Subcutaneous abdominal adipose tissue (tissue), 5 donors: ENCODE measurements around the gene PMIS2.

Source experiments
- H3K27ac ChIP-seq: one replicate; pipeline ENCODE4 v1.7.0; 2013; ENCODE audit warnings: low read depth, mild to moderate bottlenecking, inconsistent platforms, low read length, moderate library complexity
- H3K27me3 ChIP-seq, 5 donors: one replicate each; pipeline ENCODE4 v1.7.0; 2013; ENCODE audit warnings: low read length in 5 of 5, inconsistent platforms in 1 of 5; ENCODE audit not compliant: control insufficient read depth in 5 of 5, insufficient read depth in 4 of 5
- H3K36me3 ChIP-seq, 5 donors: one replicate each; pipeline ENCODE4 v1.7.0; 2013; ENCODE audit warnings: low read length in 5 of 5; ENCODE audit not compliant: control insufficient read depth in 5 of 5, insufficient read depth in 5 of 5
- H3K4me1 ChIP-seq, 5 donors: one replicate each; pipeline ENCODE4 v1.7.0; 2013; ENCODE audit warnings: low read length in 5 of 5, mild to moderate bottlenecking in 3 of 5, moderate library complexity in 1 of 5; ENCODE audit not compliant: control insufficient read depth in 5 of 5, insufficient read depth in 5 of 5
- H3K4me3 ChIP-seq, 5 donors: one replicate each; pipeline ENCODE4 v1.7.0; 2013; ENCODE audit warnings: low read length in 5 of 5, low read depth in 1 of 5
- H3K9ac ChIP-seq, 5 donors: one replicate each; pipeline ENCODE4 v1.7.0; 2013; ENCODE audit warnings: low read length in 5 of 5, mild to moderate bottlenecking in 4 of 5, moderate library complexity in 3 of 5
- H3K9me3 ChIP-seq, 5 donors: one replicate each; pipeline ENCODE4 v1.7.0; 2013; ENCODE audit warnings: low read length in 5 of 5; ENCODE audit not compliant: control insufficient read depth in 5 of 5
- donor health status: healthy.
- donor health status: healthy.
- donor health status: healthy.
- donor health status: healthy.
- donor health status: healthy.

Gene PMIS2

DNA sequence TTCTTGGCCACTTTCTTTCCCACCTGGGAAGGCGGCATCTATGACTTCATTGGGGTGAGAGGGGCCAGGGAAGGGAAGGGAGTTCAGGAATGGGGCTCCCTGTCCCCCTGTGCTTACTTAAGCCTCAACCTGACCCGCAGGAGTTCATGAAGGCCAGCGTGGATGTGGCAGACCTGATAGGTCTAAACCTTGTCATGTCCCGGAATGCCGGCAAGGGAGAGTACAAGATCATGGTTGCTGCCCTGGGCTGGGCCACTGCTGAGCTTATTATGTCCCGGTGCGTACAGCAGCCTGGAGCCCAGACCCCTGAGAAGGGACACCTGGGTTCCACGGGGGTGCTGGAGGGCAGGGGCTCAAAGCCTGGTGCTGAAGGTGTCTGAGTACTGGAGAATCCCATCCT lies 39.4 kb upstream of the PMIS2 start:
- Histone ChIP-seq H3K9me3 (no peaks in the 10 kb centered on the region), H3K9ac (peak overlapping the region in 4 of 5 donors; percentile 86 to 96 (median 90)), H3K4me3 (peak overlapping the region; percentile 70 to 87 (median 83)), H3K27ac (no peak overlapping the region), H3K4me1 (peaks cover 6 to 28% (median 24%) of the 10 kb centered on the region in 5 donors), H3K36me3 (peaks cover 0 to 9% (median 5%) of the 10 kb centered on the region in 5 donors), H3K27me3 (no peaks in the 10 kb centered on the region)

GRCh38 chr19:35549174-35549788 lies 36.7 kb upstream of the PMIS2 start:
- no peak overlapping the region for H3K27ac ChIP-seq
- H3K4me1 ChIP-seq: peaks cover 6 to 24% (median 23%) of the 10 kb centered on the region in 5 donors
- peaks cover 0 to 7% (median 5%) of the 10 kb centered on the region in 5 donors for H3K36me3 ChIP-seq
- no peak overlapping the region for H3K4me3 ChIP-seq
- H3K9ac ChIP-seq: peak overlapping the region in 1 of 5 donors; percentile 0
- H3K9me3 ChIP-seq: no peaks in the 10 kb centered on the region
- H3K27me3 ChIP-seq: peaks cover 0 to 6% (median 0%) of the 10 kb centered on the region in 5 donors

GRCh38 chr19:35549879-35550523 lies 36.0 kb upstream of the PMIS2 start:
- H3K36me3 ChIP-seq: peaks cover 0 to 7% (median 5%) of the 10 kb centered on the region in 5 donors
- peaks cover 0 to 8% (median 1%) of the 10 kb centered on the region in 5 donors for H3K27me3 ChIP-seq
- H3K4me1 ChIP-seq: peaks cover 6 to 17% (median 15%) of the 10 kb centered on the region in 5 donors
- H3K4me3 ChIP-seq: no peak overlapping the region
- peak overlapping the region in 1 of 5 donors; percentile 0 for H3K9ac ChIP-seq
- no peaks in the 10 kb centered on the region for H3K9me3 ChIP-seq
- H3K27ac ChIP-seq: no peak overlapping the region

DNA sequence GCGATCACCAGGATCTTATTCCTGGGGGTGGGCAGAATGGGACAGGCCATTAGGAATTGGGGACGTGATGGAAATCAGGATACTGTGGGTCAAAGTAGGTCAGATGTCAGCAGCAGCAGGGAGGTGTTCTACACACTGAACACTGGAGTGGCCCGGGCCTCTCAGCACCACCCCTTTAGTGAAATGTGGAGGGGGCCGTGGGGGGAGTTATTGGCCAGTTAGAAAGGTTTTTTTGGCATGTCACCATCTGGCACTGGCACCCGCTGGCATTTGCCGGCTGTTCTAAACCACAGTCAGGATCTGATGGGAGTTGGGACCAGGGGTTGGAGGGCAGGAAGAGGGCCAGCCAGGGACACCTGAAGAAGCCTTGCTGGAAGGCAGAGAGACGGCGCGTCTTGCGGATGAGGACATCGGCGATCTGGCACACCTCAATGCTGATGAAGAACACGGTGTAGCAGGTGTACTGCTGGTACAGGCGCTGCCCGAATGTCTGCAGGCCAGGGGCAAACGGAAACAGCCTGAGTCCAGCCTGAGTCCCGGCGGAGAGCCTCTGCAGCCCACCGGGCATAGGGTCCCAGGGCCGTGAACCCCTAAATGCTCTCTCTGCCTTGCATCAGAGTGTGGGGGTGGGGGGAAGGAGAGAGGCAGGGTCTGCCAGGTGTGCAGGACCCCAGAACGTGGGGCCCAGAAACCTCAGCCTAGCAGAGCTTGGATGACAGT lies 34.7 kb upstream of the PMIS2 start:
- Histone ChIP-seq H3K9ac (no peak overlapping the region), H3K36me3 (peaks cover 0 to 7% (median 5%) of the 10 kb centered on the region in 5 donors), H3K4me3 (no peak overlapping the region), H3K4me1 (peaks cover 3 to 8% (median 7%) of the 10 kb centered on the region in 5 donors), H3K27me3 (peaks cover 0 to 15% (median 5%) of the 10 kb centered on the region in 5 donors), H3K9me3 (no peaks in the 10 kb centered on the region), H3K27ac (no peak overlapping the region)

- H3K4me3 ChIP-seq: no peak overlapping the region
- H3K9me3 ChIP-seq: no peaks in the 10 kb centered on the region
- H3K27me3 ChIP-seq: peaks cover 6 to 23% (median 17%) of the 10 kb centered on the region in 5 donors
- peaks cover 0 to 4% (median under 1%) of the 10 kb centered on the region in 5 donors for H3K4me1 ChIP-seq
- H3K27ac ChIP-seq: no peak overlapping the region
- H3K36me3 ChIP-seq: peaks cover 0 to 5% (median 0%) of the 10 kb centered on the region in 5 donors
- H3K9ac ChIP-seq: no peak overlapping the region
Observed at GRCh38 chr19:35552534-35553384, 33.2 kb upstream of the PMIS2 start.

- Histone ChIP-seq H3K27ac (no peak overlapping the region), H3K4me1 (peaks cover 0 to 11% (median 7%) of the 10 kb centered on the region in 5 donors), H3K4me3 (no peak overlapping the region), H3K36me3 (peaks cover 0 to 5% (median 0%) of the 10 kb centered on the region in 5 donors), H3K27me3 (peaks cover 11 to 30% (median 22%) of the 10 kb centered on the region in 5 donors), H3K9ac (no peak overlapping the region), H3K9me3 (no peaks in the 10 kb centered on the region)
Observed at GRCh38 chr19:35553385-35554000, 32.5 kb upstream of the PMIS2 start.

GRCh38 chr19:35554076-35554475 lies 31.9 kb upstream of the PMIS2 start:
- Histone ChIP-seq H3K9me3 (no peaks in the 10 kb centered on the region), H3K4me3 (no peak overlapping the region), H3K36me3 (peaks cover 0 to 5% (median 0%) of the 10 kb centered on the region in 5 donors), H3K27me3 (peaks cover 17 to 36% (median 28%) of the 10 kb centered on the region in 5 donors), H3K9ac (no peak overlapping the region), H3K4me1 (peaks cover 0 to 11% (median 8%) of the 10 kb centered on the region in 5 donors), H3K27ac (no peak overlapping the region)

GRCh38 chr19:35555301-35556005 lies 30.5 kb upstream of the PMIS2 start:
- H3K4me1 ChIP-seq: peaks cover 0 to 11% (median 8%) of the 10 kb centered on the region in 5 donors
- H3K4me3 ChIP-seq: no peak overlapping the region
- no peaks in the 10 kb centered on the region for H3K9me3 ChIP-seq
- H3K36me3 ChIP-seq: peaks cover 0 to 5% (median 0%) of the 10 kb centered on the region in 5 donors
- no peak overlapping the region for H3K27ac ChIP-seq
- no peak overlapping the region for H3K9ac ChIP-seq
- peaks cover 20 to 48% (median 37%) of the 10 kb centered on the region in 5 donors for H3K27me3 ChIP-seq
